HG03575 (cell line): ENCODE results near the gene MRPL12.
A peak's percentile ranks its signal among the peaks of the same experiment; 100 is the strongest.

Source experiments
- ATAC-seq: cut with Tn5 transposase; IDR thresholded peaks from one replicate; pipeline ENCODE4 v1.9.1; 2021; ENCODE audit not compliant: unreplicated experiment, insufficient number of reproducible peaks, low FRiP score; ENCODE audit errors: extremely low read depth

MRPL12 gene

DNA sequence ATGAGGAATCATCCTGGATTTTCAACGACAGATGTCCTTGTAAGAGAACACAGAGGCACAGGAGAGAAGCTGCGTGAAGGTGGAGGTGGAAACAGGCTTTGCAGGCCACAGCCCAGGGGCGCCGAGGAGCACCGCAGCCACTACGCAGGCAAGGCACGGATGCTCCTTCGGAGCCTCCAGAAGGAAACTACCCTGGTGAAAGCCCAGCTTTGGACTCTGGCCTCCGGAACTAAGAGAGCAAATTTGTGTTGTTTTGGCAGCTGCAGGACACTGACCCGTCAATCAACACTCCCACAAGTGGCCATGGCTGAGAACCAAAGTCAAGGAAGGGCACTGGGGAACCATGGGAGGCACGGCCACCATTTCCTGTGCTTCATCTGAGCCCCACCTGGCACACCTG, 23.0 kb upstream of the MRPL12 start:
- ATAC-seq, result no peak

- no peak for ATAC-seq
Observed at GRCh38 chr17:81681672-81682071, 21.5 kb upstream of the MRPL12 start.

GRCh38 chr17:81682565-81683207, 20.5 kb upstream of the MRPL12 start:
- no peak for ATAC-seq

DNA sequence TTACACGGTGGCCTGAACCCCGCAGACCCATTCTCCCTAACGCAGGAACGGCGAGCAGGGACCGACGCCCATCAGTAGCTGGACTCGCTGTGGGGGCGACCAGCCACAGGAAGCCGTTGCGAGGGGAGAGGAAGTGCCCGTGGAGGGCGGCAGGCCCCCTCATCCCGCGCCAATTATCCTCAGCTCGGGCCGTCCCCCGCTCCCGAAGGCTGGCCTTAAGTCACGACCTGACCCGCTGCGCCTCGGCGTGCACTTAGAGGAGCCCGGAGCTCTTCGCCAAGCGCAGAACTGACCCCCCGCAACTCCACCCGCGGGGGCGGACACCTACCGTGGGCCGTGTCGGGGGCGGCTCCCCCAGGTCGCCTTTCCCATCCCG, 20.0 kb upstream of the MRPL12 start:
- ATAC-seq, result no peak

GRCh38 chr17:81683584-81684441, 19.4 kb upstream of the MRPL12 start, which contains the start of the genes ARL16 and HGS:
ARL16 (minus strand) TSS chr17:81683797; CDS start chr17:81683753, 44 bp downstream.
HGS (plus strand) TSS chr17:81684011; CDS start chr17:81684067, 56 bp downstream.
- ATAC-seq, result peak; percentile 74

GRCh38 chr17:81684442-81684911, 18.7 kb upstream of the MRPL12 start:
- no peak for ATAC-seq

DNA sequence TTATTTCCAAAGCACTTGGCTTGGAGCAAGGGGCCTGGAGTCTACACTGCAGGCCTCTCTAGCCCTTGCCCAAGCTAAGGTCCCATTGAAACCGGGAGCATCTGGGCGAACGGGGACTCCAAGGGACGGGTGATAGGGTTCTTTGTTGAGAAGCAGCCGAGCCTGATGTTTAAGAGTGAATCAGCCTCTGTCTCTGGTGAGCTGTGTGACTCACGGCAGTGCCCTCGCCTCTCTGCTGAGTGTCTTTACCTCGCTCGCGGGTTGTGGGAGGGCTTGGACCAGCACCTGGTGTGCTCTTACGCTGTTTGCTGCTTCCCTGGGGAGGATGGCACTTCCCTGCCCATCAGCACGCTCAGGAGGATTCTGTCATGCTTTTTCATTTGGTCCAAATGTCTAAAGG, 18.1 kb upstream of the MRPL12 start:
- no peak for ATAC-seq

- no peak for ATAC-seq
Observed at GRCh38 chr17:81686614-81687013, 16.6 kb upstream of the MRPL12 start.

DNA sequence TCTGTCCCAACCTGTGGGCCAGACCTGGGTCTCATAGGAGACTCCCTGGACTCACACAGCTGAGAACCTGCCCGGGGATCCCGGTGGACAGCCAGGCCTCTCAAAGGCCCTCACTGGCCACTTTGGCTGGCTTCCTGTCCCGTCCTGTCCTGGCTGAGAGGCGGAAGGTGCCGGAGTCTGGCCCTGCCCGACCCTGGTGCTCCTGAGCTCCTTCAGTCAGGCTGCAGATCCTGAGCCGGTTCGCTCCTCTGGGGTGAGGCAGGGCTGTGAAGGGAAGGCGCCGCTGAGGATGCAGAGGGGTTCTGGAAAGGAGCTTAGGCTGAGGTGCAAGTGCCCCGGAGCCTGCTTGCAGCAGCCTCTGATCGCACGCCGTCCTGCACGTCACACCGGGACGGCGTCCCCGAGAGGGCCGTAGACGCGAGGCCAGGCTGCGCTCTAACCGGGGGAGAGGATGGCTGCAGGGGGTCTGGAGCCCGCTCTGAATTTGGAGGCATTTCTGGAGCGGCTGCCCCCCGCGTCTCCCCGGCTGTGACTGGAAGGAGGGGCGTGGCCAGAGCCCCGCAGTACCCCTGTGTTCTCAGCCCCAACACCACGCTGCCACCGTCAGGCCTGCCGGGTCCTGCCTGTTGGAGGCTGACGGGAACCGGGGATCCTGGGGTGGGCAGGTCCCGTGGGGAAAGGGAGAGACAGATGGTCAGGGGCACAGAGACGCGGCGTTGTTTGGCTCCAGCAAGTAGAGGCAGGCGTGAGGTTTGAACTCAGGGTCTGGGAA, 15.2 kb upstream of the MRPL12 start:
- ATAC-seq, result no peak

GRCh38 chr17:81688616-81689015, 14.6 kb upstream of the MRPL12 start:
- no peak for ATAC-seq

DNA sequence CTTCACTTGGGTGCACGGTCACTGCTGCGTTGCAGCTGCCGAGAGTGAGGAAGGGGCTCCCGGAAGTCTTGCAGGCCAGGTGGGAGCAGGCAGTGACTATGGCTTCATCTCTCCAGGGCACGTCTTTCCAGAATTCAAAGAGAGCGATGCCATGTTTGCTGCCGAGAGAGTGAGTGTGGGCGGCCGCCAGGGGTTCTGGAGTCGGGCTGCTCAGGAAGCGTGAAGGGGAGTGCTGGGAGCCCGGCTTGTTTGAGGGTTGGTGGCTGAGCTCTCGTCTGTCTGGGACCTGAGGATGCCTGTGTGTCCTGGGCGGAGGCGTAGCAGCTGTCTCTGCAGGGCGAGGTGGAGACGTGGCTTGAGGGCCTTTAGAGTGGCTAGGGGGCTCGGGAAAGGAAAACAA, 13.1 kb upstream of the MRPL12 start:
- no peak for ATAC-seq

DNA sequence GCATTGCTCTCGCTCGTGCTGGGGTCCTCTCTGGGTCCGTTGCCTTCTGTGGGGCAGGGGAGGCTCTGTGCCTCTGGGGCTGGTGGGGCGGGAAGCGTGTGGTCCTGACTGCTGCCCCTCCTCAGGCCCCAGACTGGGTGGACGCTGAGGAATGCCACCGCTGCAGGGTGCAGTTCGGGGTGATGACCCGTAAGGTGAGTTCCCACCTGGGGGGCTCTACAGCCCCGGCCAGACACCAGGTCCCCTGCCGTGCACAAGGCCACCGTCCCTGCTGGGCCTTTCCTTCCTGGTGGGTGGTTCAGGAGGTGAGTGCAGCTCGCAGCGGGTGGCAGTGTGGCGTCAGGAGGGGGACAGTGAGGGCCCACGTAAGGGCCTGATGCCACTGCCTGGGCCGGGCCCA, 12.6 kb upstream of the MRPL12 start:
- ATAC-seq, result no peak

GRCh38 chr17:81691196-81691595, 12.0 kb upstream of the MRPL12 start:
- ATAC-seq, result no peak

DNA sequence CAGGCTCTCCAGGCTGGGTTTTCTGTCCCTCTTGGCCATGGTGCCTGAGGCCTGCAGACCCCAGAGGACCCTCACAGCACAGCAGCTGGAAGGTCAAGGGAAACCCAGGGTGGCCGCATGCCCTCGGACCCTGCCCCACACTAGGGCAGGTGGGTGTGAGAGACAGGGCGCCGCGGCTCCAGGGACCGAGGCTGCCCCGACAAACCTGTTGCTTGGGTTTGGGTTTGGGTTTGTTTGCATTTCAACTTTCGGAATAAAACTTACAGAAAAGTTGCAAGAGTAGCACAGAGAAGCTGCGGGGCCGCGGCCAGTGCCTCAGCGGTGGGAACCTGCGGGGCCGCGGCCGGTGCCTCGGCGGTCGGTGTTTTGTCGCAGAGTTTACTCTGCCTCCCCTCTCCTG, 11.6 kb upstream of the MRPL12 start:
- no peak for ATAC-seq

GRCh38 chr17:81693509-81694210, 9.5 kb upstream of the MRPL12 start:
- ATAC-seq, result no peak

DNA sequence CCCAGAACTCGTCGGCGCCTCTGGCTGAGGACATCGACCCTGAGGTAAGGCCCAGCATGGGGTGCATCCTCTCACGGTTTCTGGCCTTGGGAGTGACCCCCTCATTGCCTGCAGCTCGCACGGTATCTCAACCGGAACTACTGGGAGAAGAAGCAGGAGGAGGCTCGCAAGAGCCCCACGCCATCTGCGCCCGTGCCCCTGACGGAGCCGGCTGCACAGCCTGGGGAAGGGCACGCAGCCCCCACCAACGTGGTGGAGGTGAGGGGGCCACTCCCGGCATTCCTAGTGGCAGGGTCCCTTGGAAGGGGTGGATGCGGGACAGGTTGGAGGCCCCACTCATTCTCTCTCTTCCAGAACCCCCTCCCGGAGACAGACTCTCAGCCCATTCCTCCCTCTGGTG, 8.4 kb upstream of the MRPL12 start:
- ATAC-seq, result no peak

- no peak for ATAC-seq
Observed at GRCh38 chr17:81695211-81695610, 8.0 kb upstream of the MRPL12 start.

- no peak for ATAC-seq
Observed at GRCh38 chr17:81695801-81696200, 7.4 kb upstream of the MRPL12 start.
